Hepatocyte (in vitro differentiated cells): Measurements from ENCODE around the gene COG1. TPM values are rescaled to one million over a fixed set of nuclear protein-coding genes. Genes with fewer than 3 reads are reported as not detected.
A peak's percentile ranks its signal among the peaks of the same experiment; 100 is the strongest.

Experiments used
- DNase-seq: peaks from one replicate; pipeline ENCODE4 v3.0.0-alpha.2; 2016; ENCODE audit warnings: low spot score
- H2AFZ ChIP-seq: fragments of 200-600 bp; sonication (generic); 2 replicates; pipeline ENCODE4 v1.6.0; 2016; ENCODE audit warnings: antibody characterized with exemption, mild to moderate bottlenecking
- H3K27ac ChIP-seq: fragments of 200-600 bp; sonication (generic); 2 replicates; pipeline ENCODE4 v1.5.1; 2016; ENCODE audit warnings: mild to moderate bottlenecking
- H3K27me3 ChIP-seq: fragments of 200-600 bp; sonication (generic); 2 replicates; pipeline ENCODE4 v1.6.1; 2016
- H3K36me3 ChIP-seq: fragments of 200-600 bp; sonication (generic); replicated peaks from 2 replicates; pipeline ENCODE4 v1.5.1; 2016; ENCODE audit warnings: low read depth; ENCODE audit not compliant: insufficient read depth
- H3K4me1 ChIP-seq: fragments of 200-600 bp; sonication (generic); 2 replicates; pipeline ENCODE4 v1.5.1; 2016; ENCODE audit warnings: mild to moderate bottlenecking, moderate library complexity; ENCODE audit not compliant: insufficient read depth
- H3K4me2 ChIP-seq: fragments of 200-600 bp; sonication (generic); 2 replicates; pipeline ENCODE4 v1.6.0; 2016
- H3K4me3 ChIP-seq: fragments of 200-600 bp; sonication (generic); 2 replicates; pipeline ENCODE4 v1.5.1; 2016; ENCODE audit warnings: mild to moderate bottlenecking
- H3K79me2 ChIP-seq: fragments of 200-600 bp; sonication (generic); 2 replicates; pipeline ENCODE4 v1.6.0; 2017; ENCODE audit warnings: mild to moderate bottlenecking
- H3K9me2 ChIP-seq: fragments of 200-600 bp; sonication (generic); replicated peaks from 2 replicates; pipeline ENCODE4 v1.6.0; 2017; ENCODE audit warnings: mild to moderate bottlenecking; ENCODE audit not compliant: insufficient read depth
- H3K9me3 ChIP-seq: fragments of 200-600 bp; sonication (generic); 2 replicates; pipeline ENCODE4 v1.5.1; 2016; ENCODE audit warnings: low read depth, mild to moderate bottlenecking
- H4K20me1 ChIP-seq: fragments of 200-600 bp; sonication (generic); 2 replicates; pipeline ENCODE4 v1.6.0; 2016; ENCODE audit warnings: mild to moderate bottlenecking; ENCODE audit not compliant: insufficient read depth, poor library complexity, severe bottlenecking
- EZH2 ChIP-seq: fragments of 200-600 bp; sonication (generic); IDR thresholded peaks from 2 replicates; pipeline ENCODE4 v1.6.1; 2016; ENCODE audit warnings: antibody characterized with exemption, mild to moderate bottlenecking, borderline replicate concordance
- EZH2phosphoT487 ChIP-seq: fragments of 200-600 bp; sonication (generic); IDR thresholded peaks from one replicate; pipeline ENCODE4 v1.6.1; 2018; ENCODE audit warnings: antibody characterized with exemption, mild to moderate bottlenecking, low read depth, moderate library complexity; ENCODE audit not compliant: unreplicated experiment, severe bottlenecking
- WGBS: methylation state at CpG from one replicate; pipeline ENCODE4 v1.1.6; 2016; ENCODE audit warnings: low lambda C conversion rate; ENCODE audit errors: missing lambda C conversion rate; 5-methylcytosine and 5-hydroxymethylcytosine counted together
- polyA plus RNA-seq: library from polyadenylated mRNA; unstranded; fragments of >200 nt; fragmentation: Nextera tagmentation; extraction: Ambion mirVana; gene quantifications from 2 replicates; pipeline ENCODE4 v1.2.1, GENCODE V29; 2016
- total RNA-seq: library from RNA; depleted of rRNA; stranded (reverse); fragments of >200 nt; gene quantifications from 2 replicates; pipeline ENCODE4 v1.2.3, GENCODE V29; 2014
- TF ChIP-seq, protein P1 (sequence below): fragments of 200-600 bp; sonication (generic); IDR thresholded peaks from 2 replicates; pipeline ENCODE4 v1.5.1; 2016; ENCODE audit warnings: antibody characterized with exemption, mild to moderate bottlenecking; ENCODE audit not compliant: poor library complexity

Gene COG1
- total and polyA plus RNA-seq, 2 experiments from 2014 or later, result 19.6 to 26.8 TPM

DNA sequence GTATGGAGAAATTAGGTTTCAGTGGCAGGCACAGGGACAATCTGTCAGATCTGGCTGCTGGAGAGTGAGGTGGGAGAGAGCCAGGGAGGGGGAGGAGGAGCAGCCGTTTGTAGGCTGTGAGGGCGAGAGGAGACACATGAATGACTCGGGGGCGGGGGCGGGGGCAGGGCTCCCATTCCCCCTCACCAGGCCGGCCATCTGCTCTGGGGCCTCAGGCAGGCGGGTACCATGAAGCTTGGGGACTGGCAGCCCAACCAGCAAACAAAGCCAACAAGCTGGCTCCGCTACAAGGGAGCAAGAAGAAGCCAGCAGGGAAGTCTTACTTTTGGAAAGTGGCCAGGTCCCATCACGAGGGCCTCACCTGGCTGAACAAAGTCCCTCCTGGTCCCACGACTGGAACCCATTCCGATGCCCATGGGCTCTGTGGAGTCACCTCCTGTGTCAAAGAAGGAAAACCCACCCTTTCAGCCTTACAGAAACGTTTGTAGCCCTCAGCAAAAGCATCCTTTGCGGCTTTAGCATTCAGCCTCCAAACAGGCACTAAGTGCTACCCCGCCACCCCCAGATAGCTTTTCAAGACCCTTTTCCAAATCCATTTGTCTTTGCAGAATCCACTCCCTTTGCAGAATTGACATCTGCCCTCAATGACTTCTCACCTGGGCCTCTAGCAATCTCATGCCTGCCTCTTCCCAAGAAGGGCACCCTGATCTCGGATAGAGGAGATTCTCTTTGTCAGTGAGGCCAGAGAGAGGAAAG is 37.3 kb upstream of the COG1 start:
- H3K4me2 ChIP-seq, result peak overlapping the region; percentile 59

DNA sequence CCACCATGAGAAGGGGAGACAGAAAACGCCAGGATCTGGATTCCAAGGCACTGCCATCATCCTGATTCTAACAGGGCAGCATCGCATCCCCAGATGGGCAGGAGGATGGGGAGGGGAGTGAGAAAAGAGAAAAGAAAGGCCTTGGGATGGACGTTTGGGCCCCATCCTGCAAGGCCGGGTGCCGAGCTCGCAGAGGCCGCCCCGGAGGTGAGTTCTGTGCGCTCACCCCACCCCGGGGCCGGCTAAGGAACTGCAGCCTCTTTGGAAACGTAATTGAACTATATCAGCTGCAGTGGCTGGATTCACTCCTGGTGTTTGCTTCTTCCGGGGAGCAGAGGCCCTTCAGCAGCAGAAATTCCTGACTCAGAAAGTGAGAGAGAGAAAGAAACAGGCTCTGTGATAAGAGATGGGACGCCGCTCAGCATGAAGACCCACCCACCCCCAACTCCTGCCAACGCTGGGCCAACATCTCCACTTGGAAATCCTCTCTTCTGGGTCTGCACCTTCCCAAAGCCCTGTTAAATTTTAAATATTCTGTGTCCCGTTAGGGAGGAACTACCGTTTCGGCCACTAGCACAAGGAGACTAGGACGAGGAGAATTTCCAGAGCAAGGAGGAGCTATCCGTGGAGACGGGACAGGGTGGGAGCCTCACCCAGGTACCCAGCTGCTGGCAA is 36.6 kb upstream of the COG1 start:
- WGBS, result 21% methylated on average over 22 of the region's 22 CpGs
- H3K79me2 ChIP-seq, result no peaks in the 10 kb centered on the region
- H3K27ac ChIP-seq, result no peak overlapping the region
- H3K27me3 ChIP-seq, result peaks cover 16% of the 10 kb centered on the region
- H3K36me3 ChIP-seq, result no peaks in the 10 kb centered on the region
- peak overlapping the region; percentile 34 for H2AFZ ChIP-seq
- no peaks in the 10 kb centered on the region for H4K20me1 ChIP-seq
- no peaks in the 10 kb centered on the region for H3K9me3 ChIP-seq
- peaks cover 7% of the 10 kb centered on the region for H3K4me1 ChIP-seq
- no peak for TF ChIP-seq EZH2
- TF ChIP-seq EZH2phosphoT487, result no peak
- TF ChIP-seq, protein P1, sequence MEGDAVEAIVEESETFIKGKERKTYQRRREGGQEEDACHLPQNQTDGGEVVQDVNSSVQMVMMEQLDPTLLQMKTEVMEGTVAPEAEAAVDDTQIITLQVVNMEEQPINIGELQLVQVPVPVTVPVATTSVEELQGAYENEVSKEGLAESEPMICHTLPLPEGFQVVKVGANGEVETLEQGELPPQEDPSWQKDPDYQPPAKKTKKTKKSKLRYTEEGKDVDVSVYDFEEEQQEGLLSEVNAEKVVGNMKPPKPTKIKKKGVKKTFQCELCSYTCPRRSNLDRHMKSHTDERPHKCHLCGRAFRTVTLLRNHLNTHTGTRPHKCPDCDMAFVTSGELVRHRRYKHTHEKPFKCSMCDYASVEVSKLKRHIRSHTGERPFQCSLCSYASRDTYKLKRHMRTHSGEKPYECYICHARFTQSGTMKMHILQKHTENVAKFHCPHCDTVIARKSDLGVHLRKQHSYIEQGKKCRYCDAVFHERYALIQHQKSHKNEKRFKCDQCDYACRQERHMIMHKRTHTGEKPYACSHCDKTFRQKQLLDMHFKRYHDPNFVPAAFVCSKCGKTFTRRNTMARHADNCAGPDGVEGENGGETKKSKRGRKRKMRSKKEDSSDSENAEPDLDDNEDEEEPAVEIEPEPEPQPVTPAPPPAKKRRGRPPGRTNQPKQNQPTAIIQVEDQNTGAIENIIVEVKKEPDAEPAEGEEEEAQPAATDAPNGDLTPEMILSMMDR, result peak; percentile 72
- no peak overlapping the region for H3K4me3 ChIP-seq
- no peaks in the 10 kb centered on the region for H3K9me2 ChIP-seq
- DNase-seq, result peak; percentile 88
- peak overlapping the region; percentile 59 for H3K4me2 ChIP-seq

More for the DNA sequence above, 37.3 kb upstream of the COG1 start:
- Histone ChIP-seq H3K9me2 (no peaks in the 10 kb centered on the region), H2AFZ (peak overlapping the region; percentile 32), H3K9me3 (no peaks in the 10 kb centered on the region), H3K36me3 (no peaks in the 10 kb centered on the region), H4K20me1 (no peaks in the 10 kb centered on the region), H3K79me2 (no peaks in the 10 kb centered on the region), H3K4me1 (peaks cover 7% of the 10 kb centered on the region), H3K4me3 (no peak overlapping the region), H3K27ac (no peak overlapping the region), H3K27me3 (peaks cover 8% of the 10 kb centered on the region)
- DNase-seq, result no peak
- no peak for TF ChIP-seq EZH2
- WGBS, result 88% methylated on average over 9 of the region's 15 CpGs

DNA sequence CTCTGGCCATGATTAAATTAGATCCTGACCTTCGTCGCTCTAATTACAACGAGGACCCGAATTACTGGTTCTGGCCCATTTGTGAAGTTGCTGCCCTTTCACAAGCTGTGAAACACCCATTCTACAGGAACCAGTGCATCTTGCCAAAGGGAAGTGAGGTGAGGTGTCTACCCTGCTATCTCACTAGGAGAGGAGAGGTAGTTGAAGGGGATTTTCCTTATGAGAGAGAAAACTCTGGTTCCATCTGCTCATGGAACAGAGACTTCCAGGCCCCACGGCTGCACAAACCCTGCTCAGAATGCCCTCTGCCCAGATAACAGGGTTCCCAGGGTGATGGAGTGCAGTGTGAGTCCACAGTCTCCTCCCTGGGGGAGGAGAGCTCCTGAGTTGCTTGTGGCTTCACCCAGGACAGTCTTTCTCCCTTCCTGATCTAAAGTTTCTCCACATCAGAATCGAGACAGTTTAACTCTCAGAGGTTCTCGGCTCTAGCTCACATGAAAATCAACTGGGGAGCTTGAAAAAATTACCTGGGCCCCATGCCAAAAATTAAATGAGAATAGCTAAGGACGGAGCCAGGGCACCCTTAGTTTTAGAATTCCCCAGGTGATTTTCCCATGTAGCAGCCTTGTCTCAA is 35.9 kb upstream of the COG1 start:
- H3K4me1 ChIP-seq, result peaks cover 7% of the 10 kb centered on the region
- TF ChIP-seq EZH2, result no peak
- TF ChIP-seq, protein P1, result no peak
- no peak for TF ChIP-seq EZH2phosphoT487
- H3K4me2 ChIP-seq, result no peak overlapping the region
- H3K27ac ChIP-seq, result no peak overlapping the region
- H3K36me3 ChIP-seq, result no peaks in the 10 kb centered on the region
- H3K9me2 ChIP-seq, result no peaks in the 10 kb centered on the region
- WGBS, result 69% methylated on average over 8 of the region's 8 CpGs
- H2AFZ ChIP-seq, result no peak overlapping the region
- H3K4me3 ChIP-seq, result no peak overlapping the region
- no peaks in the 10 kb centered on the region for H3K9me3 ChIP-seq
- no peak for DNase-seq
- no peaks in the 10 kb centered on the region for H3K79me2 ChIP-seq
- H3K27me3 ChIP-seq, result peaks cover 16% of the 10 kb centered on the region
- H4K20me1 ChIP-seq, result no peaks in the 10 kb centered on the region

GRCh38 chr17:73157521-73157890 is 35.3 kb upstream of the COG1 start:
- Histone ChIP-seq H3K79me2 (no peaks in the 10 kb centered on the region), H3K4me1 (peaks cover 7% of the 10 kb centered on the region), H3K36me3 (no peaks in the 10 kb centered on the region), H3K27me3 (peaks cover 16% of the 10 kb centered on the region), H4K20me1 (no peaks in the 10 kb centered on the region), H2AFZ (no peak overlapping the region), H3K4me3 (no peak overlapping the region), H3K4me2 (no peak overlapping the region), H3K9me2 (no peaks in the 10 kb centered on the region), H3K9me3 (no peaks in the 10 kb centered on the region), H3K27ac (no peak overlapping the region)
- 51% methylated on average over 5 of the region's 5 CpGs for WGBS
- TF ChIP-seq, protein P1, result no peak
- no peak for TF ChIP-seq EZH2phosphoT487
- no peak for TF ChIP-seq EZH2
- DNase-seq, result no peak
